ENCODE results near the gene HOXA7.

Gene HOXA7

DNA sequence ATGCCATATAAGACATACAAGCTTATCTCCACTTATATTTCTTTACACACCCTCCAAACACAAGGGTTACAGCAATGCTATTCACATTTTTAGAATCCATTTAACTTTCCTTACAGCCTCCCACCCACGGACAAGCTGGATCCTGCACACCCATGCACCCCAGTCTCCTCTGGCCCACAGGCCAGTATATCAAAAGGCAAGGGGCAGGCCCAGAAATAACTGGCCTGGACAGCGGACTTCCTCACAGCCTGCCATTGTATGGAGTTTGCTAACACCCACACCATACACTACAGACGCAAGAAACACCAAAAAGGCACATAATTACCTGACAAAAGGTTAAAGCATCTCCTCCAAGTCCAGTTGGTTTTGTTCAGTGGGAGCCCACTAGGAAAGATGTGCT lies 37.9 kb downstream of the HOXA7 start:
- no peak for DNase-seq (ENCODE audit: low read depth)

DNA sequence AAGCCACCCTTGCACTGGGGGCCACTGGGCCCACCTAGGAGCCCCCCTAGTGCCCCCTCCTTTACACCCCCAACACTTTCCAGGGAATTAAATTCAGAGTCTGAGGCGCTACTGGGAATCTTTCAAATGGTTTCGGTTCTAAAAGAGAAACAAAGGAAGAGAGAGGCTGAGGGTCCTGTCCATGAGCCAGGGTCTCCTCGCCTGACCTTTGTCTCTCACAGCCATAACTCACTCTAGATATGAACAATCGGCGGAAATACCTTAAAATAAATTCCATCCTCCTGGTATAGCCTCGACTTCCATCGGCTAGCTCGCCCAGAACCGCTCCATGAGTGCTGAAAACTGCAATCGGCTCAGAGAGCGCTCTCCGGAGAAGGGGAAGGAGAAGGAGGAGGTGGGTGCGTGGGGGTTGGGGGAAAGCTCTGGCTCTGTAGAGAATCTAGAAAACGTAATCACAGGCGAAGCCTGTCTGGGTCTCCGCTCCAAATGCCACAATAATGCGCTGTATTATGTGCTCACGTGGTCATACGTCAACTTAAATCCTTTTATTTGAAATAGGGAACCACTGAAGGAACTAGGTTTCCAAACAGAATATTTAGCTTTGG lies 38.5 kb downstream of the HOXA7 start:
- no peak for DNase-seq (ENCODE audit: low read depth)

DNA sequence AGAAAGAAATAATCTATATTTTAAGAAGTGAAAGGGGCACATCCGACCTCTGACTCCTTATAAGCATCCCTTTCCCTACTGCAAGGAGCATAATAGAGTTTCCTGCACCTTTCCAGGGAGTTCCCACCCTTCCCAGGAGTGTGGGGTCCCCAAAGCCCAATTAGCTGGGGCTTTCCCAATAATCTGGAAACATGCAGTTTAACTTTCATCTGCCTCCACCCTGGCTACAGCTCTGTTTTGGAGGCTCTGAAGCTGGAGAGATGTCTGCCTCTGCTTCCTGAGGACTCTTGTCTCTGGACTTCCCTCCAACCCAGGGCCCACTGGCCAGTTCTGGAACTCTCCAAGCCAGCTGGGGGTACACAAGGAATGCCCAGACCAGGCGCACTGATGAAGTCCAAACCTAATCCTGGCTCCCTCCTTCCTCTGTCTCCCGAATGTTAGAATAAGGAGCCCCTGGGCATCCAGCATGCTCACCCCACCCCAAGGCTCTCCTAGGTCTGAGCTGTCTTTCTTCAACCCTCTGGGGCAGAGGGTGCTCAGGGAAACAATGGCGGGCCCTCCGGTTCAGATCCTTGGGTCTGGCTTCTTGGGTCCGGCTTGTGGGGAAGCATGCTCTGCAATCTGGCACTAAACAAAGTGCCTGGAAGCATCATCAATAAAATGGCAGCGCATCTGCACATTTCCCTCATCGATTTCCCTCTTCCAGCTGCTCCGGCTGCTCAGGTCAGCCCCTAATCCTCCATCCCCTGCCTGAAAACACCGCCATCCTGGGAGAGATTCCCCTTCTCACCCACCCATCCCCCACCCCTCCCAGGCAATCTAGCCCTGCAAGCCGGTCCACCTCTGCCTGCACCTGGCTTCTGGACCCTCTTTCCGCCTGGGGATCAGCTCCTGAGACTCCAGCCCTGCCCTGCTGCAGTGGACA lies 39.3 kb downstream of the HOXA7 start:
- DNase-seq (ENCODE audit: low read depth): no peak

DNA sequence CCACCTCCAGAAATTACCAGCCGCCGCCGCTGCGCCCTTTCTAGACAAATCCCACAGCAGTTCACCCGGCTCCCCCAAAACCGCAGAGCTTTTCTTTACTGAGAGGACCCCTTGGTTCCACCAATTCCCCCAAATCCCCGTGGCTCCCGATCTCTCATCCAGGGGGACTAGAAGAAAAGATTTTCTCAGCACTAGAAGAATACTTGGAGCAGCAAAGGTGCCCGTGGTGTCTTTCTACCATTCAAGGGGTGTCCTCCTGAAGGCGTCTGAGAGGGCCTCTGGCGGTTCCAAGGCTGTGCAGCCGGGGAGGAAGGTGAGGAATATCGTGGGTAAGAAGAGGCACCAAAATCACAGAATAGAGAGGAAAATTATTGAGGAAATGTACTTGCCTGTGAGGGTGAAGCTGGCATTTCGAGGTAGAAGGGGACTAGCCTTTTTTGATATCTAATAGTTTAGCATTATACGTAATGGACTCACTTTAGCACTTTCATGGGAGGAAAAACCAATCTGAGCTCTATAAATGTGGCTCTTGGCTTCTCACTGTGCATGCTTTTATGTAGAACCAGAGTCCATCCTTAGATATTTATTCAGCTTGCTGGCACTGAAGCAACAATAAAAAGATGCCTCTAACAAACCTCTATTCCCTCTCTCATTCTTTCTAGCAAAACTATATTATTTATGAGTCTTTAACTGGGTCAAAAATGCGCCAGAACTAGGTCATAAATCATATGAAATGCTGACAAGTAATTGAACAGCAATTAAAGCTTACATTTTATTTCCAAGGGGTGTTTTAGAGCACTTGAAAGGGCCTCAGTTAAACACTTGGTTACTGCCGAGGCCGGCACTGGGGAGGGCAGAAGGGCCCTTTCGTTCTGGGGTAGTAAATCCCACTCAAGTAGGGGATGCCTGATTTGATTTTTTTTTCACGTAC lies 40.2 kb downstream of the HOXA7 start:
- no peak for DNase-seq (ENCODE audit: low read depth)

DNA sequence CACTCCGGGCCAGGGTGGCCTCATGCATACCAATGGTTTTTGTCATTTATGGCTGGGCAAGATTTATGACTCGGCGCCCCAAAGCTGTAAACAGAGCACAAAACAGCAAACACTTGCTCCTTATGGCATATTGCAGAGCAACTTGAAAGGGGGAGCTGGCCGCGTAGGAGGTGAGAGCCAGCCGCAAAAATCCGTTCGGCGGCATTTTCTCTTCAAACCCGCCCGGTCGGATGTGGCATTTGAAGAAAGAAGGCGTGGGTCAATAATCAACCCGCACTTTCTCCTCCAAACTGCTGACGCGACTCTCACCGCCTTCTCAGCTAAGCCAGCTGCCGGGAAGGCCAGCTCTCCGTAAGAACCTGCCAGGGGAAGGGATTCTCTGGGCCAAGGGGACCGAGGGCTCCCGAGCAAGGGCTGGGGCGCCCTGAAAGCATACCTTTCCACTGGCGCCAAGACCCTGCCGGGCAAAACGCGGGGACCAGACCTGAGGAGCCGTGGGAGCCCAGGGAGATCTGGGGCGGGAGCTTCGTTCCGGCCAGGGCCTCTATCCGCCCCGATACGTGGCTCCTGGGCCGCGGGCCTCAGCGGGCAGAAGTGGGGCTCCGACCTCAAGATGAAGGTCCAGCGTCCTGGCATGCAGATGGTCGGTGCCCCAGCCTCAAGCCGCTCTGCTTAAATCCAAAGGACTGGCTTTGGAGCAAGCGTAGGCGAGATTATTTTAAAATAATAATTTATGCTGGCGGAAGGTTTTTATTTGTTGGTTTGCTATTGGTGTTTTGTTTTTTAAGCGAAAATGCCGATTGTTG lies 41.1 kb downstream of the HOXA7 start:
- no peak for DNase-seq (ENCODE audit: low read depth)

DNA sequence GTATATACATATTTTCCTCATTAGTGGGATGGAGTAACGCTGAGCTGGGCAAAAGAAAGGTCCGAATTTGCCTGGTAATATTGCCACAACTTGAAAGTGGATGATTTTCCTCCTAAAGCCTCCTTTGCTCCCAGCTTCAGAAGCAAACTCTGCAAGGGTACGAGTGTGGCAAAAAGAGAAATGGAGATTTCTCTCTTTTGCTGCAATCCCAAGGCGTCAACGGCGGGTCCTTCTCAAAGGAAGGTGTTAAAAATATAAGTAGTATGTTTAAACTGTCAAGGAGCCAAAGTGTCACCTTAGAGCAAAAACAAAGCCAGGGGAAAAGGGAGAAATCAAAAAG lies 41.6 kb downstream of the HOXA7 start:
- DNase-seq (ENCODE audit: low read depth): no peak

DNA sequence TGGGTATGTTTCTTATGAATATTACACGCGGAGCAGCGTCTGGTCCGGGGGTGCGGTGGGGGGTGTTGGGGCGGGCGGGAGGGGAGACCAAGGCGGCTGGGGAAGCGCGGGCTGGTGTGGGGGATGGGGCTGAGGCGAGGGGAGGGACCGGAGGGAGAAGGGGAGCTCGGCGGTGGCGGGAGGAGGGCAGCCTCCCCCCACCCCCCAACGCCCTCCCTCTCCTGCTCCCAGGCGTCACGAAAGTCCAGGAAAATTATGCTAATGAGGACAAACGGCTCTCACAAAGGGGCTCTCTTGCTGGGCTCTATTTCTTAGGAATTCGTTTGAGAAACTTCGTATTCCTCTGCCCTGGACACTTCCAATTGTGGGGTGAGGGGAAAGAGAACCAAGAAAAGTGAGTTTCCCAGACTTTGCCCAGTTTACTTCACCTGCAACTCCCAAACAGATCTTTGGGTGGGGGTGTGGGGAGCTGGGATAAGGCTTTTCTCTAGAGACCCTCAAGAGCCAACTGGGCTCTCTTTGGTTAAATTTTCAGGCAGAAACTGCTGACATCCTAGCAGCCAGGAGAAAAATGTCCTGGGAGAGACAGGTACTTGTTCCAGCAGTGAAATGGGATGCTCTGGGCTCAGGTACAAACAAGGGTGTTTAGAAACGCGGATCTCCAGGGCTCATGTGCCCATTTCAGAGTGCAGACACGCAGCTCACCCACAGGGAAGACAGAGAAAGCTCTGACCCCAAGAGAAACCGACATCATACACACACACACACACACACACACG lies 42.3 kb downstream of the HOXA7 start:
- DNase-seq (ENCODE audit: low read depth): no peak

DNA sequence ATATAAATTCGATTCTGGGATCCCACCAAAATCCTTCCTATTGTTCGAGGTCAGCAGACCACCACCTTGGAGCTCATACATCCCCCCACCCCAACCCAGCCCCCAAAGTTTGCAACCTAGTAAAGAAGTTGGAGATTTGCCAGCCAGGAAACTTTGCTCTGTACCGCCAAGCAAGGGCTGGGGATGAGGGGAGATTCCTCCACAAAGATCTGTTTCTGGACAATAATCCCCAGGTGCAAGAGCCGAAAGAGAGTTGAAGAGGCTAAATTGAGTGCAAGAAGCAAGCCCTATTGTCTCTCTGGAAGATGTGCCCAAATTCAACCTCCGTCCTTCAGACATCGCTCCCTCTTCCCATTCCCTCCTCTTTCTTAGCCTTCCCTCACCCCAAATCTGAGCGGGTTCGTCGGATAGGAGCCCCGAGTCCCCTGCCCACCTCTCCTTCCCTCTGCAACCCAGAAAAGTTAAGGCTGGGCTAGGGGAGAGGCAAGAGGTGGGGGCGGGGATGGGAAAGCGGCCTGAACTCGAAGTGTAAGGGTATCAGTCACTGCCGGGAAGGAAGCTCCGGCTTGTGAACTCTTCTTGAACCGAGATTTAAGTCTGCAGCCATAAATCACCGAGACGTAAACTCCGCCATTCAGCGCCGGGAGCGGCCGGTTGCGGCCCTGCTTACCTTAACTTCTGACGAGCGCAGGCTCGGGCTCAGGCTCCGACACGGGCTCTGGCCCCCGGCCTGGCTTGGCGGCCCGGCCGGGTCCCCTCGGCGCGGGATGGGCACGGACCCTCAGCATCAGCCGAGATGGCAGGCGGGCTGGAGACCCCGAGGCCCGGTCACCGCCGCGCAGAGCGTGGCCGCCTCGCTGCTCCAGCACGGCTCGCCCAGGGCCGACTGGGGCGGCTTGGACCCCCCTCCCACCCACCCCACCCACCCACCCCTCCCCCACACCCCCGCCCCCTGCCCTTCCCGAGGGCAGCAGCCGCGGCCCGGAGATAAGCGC lies 43.2 kb downstream of the HOXA7 start:
- DNase-seq (ENCODE audit: low read depth): no peak

DNA sequence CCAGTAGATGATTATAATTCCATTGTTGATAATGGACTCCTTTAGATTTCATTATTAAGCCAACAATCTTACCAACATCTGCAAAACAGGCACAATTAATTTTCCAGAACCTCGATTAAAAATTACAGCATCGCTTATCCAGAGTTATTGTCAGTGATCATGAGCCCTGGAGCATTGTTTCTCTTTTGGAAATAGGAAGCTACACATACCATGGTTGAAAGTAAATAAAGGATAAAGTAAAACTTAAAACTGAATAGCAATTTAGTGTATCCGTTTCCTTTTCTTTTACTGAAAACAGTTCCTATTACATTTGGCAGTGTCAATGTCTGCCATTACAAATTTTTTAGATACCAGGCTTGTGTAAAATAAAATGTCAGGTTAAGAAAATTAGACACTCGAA lies 44.1 kb downstream of the HOXA7 start:
- DNase-seq (ENCODE audit: low read depth): no peak

DNA sequence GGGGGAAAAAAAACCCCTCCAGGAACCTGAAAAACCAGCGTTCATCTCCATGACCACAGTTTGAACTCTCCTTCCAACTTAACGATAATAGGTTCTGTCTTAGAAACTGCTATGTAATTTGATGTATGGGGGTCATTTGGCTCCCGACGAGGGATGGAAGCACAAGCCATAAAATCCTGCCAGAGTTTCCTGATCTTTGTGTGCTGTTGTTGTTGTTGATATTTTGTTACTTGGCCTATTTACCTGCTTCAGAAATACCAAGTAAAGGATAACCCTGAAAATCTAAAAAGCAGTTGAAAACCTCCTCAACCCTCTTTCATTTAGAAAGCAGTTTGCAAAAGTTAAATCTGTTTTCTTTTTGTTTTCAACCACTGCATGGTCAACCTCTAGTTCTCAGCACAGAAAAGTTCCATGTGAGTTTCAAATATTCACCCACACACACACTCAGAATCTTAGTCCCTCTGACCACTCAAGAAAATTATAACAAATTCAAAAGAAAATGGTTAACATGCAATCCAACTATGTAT lies 44.7 kb downstream of the HOXA7 start:
- no peak for DNase-seq (ENCODE audit: low read depth)

DNA sequence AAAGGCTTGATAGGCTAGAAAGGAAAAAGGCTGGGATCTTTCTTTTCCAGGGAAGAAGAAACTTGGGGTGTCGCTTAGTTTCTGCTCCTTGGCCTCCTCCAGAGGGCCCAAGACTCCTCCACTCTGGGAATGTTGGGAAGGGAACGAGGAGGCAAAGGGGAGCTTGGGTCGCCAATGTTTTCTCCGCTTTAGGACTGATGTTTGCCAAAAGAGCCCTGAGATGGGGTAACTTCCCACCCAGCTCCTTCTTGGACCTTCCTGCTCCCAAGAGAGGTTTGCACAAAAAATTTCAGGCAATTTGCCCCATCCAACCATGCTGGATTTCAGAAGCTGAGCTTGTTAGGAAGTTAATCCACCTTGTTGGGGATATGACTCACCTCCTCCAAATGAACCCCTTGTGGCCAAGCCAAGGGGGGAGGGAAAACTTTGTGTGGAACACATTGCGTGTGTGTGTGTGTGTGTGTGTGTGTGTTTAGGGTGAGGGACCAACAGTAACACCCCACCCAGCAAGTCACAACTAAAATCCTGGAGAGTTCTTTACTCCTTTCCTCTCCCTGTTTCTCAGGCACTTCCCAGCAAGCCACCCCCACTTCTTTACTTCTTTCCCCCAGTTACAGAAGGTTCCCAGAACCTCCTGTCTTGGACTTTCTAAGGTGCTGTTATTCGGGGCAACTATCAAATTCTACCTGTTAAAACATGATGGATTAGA lies 45.3 kb downstream of the HOXA7 start:
- DNase-seq (ENCODE audit: low read depth): no peak

DNA sequence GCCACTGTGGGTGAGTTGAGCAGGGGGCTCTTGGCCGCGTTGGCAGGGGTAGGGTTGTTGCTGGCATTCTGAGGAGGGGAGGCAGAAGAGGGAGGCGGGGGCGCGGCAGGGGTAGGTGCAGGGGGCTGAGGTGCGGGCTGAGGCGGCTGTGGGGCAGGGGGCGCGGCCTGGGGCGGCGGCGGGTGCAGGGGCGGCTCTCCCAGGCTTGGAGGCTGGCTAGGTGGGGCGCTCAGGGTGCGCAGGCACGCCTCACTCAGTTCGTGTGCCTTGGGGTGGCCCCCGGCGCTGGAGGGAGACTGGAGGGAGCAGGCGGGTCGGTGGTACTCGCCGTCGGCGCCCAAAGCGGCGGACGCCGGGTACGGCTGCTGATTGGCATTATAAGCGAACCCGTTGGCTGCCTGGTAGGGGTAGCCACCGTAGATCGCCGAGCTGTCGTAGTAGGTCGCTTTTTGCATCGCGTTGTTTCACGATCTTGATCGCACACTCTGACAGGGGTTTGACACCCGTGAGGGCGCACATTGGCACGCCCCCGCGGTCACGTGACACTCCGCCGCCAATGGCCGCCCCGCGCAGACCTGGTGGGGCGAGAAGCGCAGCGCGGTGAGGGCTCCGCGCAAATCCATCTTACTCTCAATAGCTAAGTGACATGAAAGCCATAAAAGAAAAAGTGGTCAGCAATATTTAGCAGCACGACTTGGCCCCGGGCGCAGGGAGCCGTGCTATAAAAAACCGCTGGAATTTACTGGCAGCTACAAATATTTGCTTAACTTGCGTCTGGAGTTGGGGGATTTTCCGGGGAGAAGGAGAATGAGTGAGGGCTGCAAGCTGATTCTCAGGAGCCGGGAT lies 46.1 kb downstream of the HOXA7 start:
- no peak for DNase-seq (ENCODE audit: low read depth)

DNA sequence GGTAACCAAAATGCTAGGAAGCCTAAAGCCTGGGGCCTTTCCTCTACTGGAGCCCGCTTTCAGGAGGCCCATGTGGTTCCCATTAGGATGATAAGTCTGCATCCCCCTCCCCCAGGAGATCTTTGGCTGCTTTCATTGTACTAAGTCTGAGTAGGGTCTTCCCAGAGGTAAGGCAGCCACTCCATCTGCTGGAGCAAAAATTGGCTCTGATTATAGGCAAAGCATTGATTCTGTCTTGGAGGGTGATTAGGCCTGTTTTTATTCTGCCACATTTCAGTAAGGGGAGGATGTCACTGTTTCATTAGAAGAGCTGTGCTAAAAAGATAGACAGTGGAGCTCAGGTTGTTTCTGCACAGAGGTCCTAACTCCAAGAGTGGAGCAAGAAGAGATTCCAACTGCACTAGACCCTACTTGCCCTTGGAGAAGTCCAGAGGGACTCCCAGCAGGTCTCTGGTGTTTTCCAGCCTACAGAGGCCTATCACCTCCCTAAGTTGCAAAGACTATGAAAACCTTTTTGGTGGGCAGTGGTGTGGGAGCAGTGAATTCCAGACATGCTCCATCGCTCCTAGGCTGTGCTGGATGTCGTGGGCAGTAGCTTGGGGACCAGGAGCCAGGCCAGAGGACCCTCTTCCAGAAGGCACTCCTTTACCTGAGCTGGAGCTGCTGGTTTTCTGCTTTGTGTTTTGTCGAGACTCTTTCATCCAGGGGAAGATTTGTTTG lies 46.8 kb downstream of the HOXA7 start:
- DNase-seq (ENCODE audit: low read depth): no peak

DNA sequence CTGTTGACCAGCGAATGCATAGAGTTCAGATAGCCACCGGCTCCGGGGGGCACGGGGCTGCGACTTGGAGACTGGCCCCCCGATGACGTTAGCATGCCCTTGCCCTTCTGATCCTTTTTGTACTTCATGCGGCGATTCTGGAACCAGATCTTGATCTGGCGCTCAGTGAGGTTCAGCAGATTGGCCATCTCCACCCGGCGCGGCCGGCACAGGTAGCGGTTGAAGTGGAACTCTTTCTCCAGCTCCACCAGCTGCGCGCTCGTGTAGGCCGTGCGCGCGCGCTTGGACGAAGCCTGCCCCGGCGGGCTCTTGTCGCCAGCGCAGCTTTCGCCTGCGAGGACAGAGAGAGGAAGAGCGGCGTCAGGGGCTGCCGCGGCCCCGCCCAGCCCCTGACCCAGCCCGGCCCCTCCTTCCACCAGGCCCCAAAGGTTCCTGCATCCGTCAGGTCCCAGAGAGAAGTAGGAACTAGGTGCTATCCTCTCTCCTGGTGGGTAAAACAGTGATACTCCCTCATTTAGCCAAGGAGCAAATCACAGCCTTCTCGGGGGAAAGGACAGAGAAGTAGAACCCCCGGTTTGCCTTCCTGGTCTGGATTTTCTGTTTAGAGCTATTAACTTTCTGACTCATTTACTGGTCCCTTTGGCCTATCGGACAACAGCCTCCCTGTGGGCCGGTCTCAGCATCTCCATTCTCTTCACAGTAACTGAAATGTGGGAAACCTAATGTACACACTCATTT lies 47.9 kb downstream of the HOXA7 start:
- no peak for DNase-seq (ENCODE audit: low read depth)

DNA sequence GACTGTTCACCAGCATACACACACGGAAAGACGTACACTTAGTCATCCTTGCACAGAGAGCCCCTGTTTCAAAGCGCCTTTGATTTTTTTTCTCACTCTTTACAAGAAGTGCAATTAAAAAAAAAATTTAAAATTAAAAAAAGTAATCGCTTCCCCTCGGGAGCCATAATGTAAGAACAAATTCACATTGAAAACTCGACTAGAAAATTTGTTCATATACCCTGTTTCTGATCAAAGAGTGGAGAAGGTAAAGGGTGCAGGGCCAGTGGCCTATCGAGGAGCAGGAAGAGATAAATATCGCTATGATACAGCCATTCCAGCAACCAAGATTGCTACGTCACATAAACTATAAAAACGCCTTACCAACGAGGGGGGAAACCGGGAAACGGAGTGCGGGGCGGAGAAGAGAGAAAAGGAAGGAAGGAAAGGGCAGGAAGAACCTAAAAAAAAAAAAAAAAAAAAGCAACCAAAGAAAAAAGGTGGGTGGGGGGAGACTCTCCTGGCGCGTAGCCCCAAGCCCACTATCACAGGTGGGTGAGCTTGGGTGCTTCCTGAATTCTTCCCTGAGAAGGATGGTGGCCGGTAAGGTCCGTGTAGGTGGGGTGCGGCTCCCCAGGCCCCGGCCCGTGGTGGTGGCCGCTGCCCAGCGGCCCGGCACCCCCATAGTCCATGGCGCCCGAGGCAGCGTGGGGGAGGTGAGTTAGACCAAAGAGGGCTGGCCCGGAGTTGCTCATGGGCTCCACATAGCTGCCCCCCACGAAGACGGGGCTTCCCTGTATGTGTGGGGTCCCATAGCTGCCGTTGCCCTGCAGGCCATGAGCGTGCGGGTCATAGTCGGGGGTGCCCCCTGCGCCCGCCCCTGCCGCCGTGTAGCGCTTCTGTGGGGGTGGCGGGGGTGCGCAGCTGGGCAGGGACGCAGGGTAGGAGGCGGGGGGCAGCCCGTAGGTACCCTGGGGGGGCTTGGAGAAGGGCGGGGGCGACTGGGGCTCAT lies 48.8 kb downstream of the HOXA7 start:
- no peak for DNase-seq (ENCODE audit: low read depth)
